Amniotic stem cell (primary cell): ENCODE measurements around the gene INPP4A.

Source experiments
- DNase-seq: peaks from one replicate; lab custom pipeline; 2025; lab: John Stamatoyannopoulos, UW

INPP4A gene

GRCh38 chr2:98476192-98476868, 31.7 kb downstream of the INPP4A start:
- DNase-seq: no peak

GRCh38 chr2:98477036-98477435, 32.4 kb downstream of the INPP4A start:
- DNase-seq: no peak

GRCh38 chr2:98477506-98477905, 32.8 kb downstream of the INPP4A start:
- DNase-seq: no peak

GRCh38 chr2:98478088-98478551, 33.5 kb downstream of the INPP4A start:
- DNase-seq: no peak

GRCh38 chr2:98478907-98479306, 34.2 kb downstream of the INPP4A start:
- no peak for DNase-seq

- DNase-seq: no peak
These were observed 34.7 kb downstream of the INPP4A start for GRCh38 chr2:98479371-98479770.

GRCh38 chr2:98479959-98480524, 35.4 kb downstream of the INPP4A start:
- no peak for DNase-seq

GRCh38 chr2:98480598-98480997, 35.9 kb downstream of the INPP4A start:
- no peak for DNase-seq

GRCh38 chr2:98482362-98482761, 37.7 kb downstream of the INPP4A start:
- DNase-seq: no peak

- DNase-seq: no peak
These were observed 38.7 kb downstream of the INPP4A start for GRCh38 chr2:98483257-98483861.

- no peak for DNase-seq
These were observed 39.5 kb downstream of the INPP4A start for GRCh38 chr2:98484121-98484557.

- no peak for DNase-seq
These were observed 40.2 kb downstream of the INPP4A start for GRCh38 chr2:98484652-98485452.

GRCh38 chr2:98485453-98485755, 40.7 kb downstream of the INPP4A start:
- DNase-seq: no peak

GRCh38 chr2:98486374-98486981, 41.8 kb downstream of the INPP4A start:
- DNase-seq: no peak

GRCh38 chr2:98487101-98487805, 42.6 kb downstream of the INPP4A start:
- no peak for DNase-seq

- DNase-seq: no peak
These were observed 43.1 kb downstream of the INPP4A start for GRCh38 chr2:98487806-98488189.

- no peak for DNase-seq
These were observed 43.6 kb downstream of the INPP4A start for GRCh38 chr2:98488252-98488651.

GRCh38 chr2:98489486-98489885, 44.8 kb downstream of the INPP4A start:
- no peak for DNase-seq

- no peak for DNase-seq
These were observed 45.6 kb downstream of the INPP4A start for GRCh38 chr2:98489971-98490962.

- DNase-seq: no peak
These were observed 47.8 kb downstream of the INPP4A start for GRCh38 chr2:98492441-98492840.

GRCh38 chr2:98494699-98495098, 50.0 kb downstream of the INPP4A start:
- DNase-seq: no peak
